Left lobe of liver (tissue), 2 donors: ENCODE measurements around the gene MIER2. TPM values are rescaled to one million over a fixed set of nuclear protein-coding genes. Genes with fewer than 3 reads are reported as not detected.
A peak's percentile ranks its signal among the peaks of the same experiment; 100 is the strongest.
"Not testable (repeated sequence)": the region's sequence is repeated elsewhere in the genome, so short reads cannot be mapped to it uniquely, and the experiment has no call there.

Experiments
- ATAC-seq: fragments of 200-7000 bp; cut with Tn5 transposase; one replicate; pipeline ENCODE4 v1.9.1; 2020; ENCODE audit warnings: mild to moderate bottlenecking, moderate library complexity
- DNase-seq: peaks from one replicate; pipeline ENCODE4 v3.0.0-alpha.2; 2020; ENCODE audit warnings: low spot score
- total RNA-seq: library from RNA; stranded (reverse); gene quantifications from one replicate; pipeline ENCODE4 v1.2.1, GENCODE V29; 2021
- donor health status: DM: no; HTN: no; CAD: no; lungs with moderate emphysema.
- donor health status: DM: no; HTN: yes; CAD: no.

The MIER2 gene, protein sequence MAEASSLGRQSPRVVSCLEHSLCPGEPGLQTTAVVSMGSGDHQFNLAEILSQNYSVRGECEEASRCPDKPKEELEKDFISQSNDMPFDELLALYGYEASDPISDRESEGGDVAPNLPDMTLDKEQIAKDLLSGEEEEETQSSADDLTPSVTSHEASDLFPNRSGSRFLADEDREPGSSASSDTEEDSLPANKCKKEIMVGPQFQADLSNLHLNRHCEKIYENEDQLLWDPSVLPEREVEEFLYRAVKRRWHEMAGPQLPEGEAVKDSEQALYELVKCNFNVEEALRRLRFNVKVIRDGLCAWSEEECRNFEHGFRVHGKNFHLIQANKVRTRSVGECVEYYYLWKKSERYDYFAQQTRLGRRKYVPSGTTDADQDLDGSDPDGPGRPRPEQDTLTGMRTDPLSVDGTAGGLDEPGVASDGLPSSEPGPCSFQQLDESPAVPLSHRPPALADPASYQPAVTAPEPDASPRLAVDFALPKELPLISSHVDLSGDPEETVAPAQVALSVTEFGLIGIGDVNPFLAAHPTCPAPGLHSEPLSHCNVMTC
- total RNA-seq, result 4.6 TPM

- ATAC-seq, result peak; percentile 94
Observed at GRCh38 chr19:344625-345319, at the start of gene MIER2. MIER2 (minus strand) TSS chr19:344796; CDS start chr19:344782, 14 bp downstream.

GRCh38 chr19:393560-393959, 49.0 kb upstream of the MIER2 start:
- DNase-seq, ATAC-seq: not testable (repeated sequence)

More at GRCh38 chr19:344625-345319, at the start of gene MIER2:
- DNase-seq, result peak; percentile 83

GRCh38 chr19:392375-392970, 47.9 kb upstream of the MIER2 start:
- ATAC-seq (no peak), DNase-seq (peak; percentile 24)

GRCh38 chr19:391726-392374, 47.3 kb upstream of the MIER2 start:
- peak; percentile 36 for DNase-seq
- no peak for ATAC-seq

- DNase-seq, result no peak
- no peak for ATAC-seq
Observed at GRCh38 chr19:391207-391557, 46.6 kb upstream of the MIER2 start.

DNA sequence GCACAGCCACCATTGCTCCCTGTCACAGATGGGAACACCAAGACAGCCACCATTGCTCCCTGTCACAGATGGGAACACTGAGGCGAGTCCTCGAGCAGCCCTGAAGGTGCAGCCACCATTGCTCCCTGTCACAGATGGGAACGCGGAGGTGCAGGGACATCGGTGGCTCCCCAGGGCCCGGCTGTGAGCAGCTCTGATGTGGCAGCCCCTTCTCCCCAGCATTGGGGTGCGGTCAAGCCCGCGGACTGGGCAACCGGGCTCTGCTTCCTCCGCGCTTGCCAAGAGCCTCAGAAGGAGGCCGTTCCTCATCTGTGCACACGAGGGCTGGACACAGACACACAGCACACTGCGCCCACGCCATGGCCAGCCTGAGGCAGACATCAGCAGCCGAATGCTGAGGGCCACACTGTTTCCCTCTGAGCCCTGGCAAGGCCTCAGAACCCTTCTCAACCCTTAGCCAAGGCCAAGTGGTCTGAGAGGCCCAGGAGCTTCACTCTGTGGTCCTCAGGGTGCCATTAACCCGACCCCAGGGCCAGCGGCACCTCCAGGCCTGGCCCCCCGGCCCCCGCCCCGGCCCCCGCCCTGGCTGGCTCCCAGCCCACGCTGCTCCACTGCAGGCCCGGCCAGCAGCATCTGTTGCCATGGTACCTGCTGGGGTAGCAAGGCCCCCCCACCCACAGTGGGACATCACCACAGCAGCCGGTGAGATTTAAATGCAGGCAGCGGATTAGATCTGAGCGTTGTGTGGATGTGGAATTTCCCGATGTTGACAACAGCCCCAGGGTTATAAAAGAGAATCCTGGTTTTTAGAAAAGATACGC, 46.0 kb upstream of the MIER2 start:
- ATAC-seq (no peak), DNase-seq (peak; percentile 30)

DNA sequence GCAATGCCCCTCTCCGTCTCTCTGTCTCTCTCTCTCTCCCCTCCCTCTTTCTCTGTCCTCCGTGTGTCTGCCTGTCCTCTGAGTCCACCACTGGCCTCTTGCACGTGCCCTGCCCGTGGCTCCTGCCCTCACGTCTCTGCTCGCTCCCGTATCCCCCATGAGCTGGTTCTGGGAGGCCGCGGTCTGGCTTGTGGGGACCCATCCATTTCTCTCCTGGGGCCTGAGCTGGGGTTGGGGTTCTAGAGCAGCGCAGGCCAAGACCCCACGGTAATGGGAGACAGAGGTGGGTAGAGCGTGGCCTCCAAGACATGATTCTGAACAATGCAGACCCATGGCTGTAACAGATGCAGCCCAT, 45.3 kb upstream of the MIER2 start:
- no peak for ATAC-seq
- peak; percentile 23 for DNase-seq

GRCh38 chr19:389255-389934, 44.8 kb upstream of the MIER2 start:
- DNase-seq (peak; percentile 33), ATAC-seq (no peak)

- DNase-seq, result peak; percentile 37
- no peak for ATAC-seq
Observed at GRCh38 chr19:388691-389090, 44.1 kb upstream of the MIER2 start.

- DNase-seq (peak; percentile 21), ATAC-seq (no peak)
Observed at GRCh38 chr19:387777-388176, 43.2 kb upstream of the MIER2 start.

GRCh38 chr19:386632-387301, 42.2 kb upstream of the MIER2 start:
- ATAC-seq, result not testable (repeated sequence)
- peak; percentile 0 for DNase-seq

DNA sequence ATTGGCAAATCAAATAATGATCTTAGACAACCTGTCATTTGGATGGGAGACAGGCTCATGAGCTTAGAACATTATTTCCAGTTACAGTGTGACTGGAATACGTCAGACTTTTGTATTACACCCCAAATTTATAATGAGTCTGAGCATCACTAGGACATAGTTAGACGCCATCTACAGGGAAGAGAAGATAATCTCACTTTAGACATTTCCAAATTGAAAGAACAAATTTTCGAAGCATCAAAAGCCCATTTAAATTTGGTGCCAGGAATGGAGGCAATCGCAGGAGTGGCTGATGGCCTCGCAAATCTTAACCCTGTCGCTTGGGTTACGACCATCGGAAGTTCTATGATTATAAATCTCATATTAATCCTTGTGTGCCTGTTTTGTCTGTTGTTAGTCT, 41.6 kb upstream of the MIER2 start:
- not testable (repeated sequence) for DNase-seq

GRCh38 chr19:384799-385169, 40.2 kb upstream of the MIER2 start:
- DNase-seq, result peak; percentile 16
- ATAC-seq, result no peak

More for the DNA sequence above, 41.6 kb upstream of the MIER2 start:
- ATAC-seq, result not testable (repeated sequence)

- ATAC-seq (peak; percentile 79), DNase-seq (peak; percentile 47)
Observed at GRCh38 chr19:383922-384798, 39.6 kb upstream of the MIER2 start.

GRCh38 chr19:383040-383439, 38.4 kb upstream of the MIER2 start:
- ATAC-seq, result no peak
- DNase-seq, result no peak

DNA sequence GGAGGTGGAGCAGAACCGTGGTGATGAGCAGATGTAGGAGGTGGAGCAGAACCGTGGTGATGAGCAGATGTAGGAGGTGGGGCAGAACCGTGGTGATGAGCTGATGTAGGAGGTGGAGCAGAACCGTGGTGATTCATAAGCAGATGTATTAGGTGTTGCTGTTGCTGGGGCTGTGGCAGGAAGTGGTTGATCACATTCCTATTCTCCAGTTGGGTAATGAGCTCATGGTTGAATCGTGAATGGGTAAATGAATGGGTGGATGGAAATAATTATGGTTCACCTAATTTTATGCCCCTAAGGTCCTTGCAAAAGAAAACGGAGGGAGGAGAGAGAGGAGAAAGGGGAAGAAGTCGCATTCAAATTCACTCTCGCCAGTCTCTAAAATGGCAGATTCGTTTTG, 38.0 kb upstream of the MIER2 start:
- DNase-seq, ATAC-seq: not testable (repeated sequence)

GRCh38 chr19:381901-382300, 37.3 kb upstream of the MIER2 start:
- DNase-seq, ATAC-seq: not testable (repeated sequence)

- ATAC-seq, DNase-seq: not testable (repeated sequence)
Observed at GRCh38 chr19:380618-381219, 36.1 kb upstream of the MIER2 start.
